Upper lobe of left lung (tissue), 4 donors: ENCODE results near the gene CHADL.
A peak's percentile ranks its signal among the peaks of the same experiment; 100 is the strongest.

ENCODE experiments used
- POLR2AphosphoS5 ChIP-seq, 2 donors: sonication (generic); formaldehyde crosslinking; IDR thresholded peaks; one replicate each; pipeline ENCODE4 v1.5.1; 2017; ENCODE audit warnings: antibody characterized with exemption in 2 of 2
- TF ChIP-seq, protein P1 (sequence below), 6 experiments: fragments of 450-650 bp in 4 of 6; fragments of 200-600 bp in 2 of 6; sonication (generic) in 2 of 6; IDR thresholded peaks; one replicate each; pipeline ENCODE4 v1.5.1; 2016 to 2019; ENCODE audit warnings: antibody characterized with exemption in 6 of 6

DNA sequence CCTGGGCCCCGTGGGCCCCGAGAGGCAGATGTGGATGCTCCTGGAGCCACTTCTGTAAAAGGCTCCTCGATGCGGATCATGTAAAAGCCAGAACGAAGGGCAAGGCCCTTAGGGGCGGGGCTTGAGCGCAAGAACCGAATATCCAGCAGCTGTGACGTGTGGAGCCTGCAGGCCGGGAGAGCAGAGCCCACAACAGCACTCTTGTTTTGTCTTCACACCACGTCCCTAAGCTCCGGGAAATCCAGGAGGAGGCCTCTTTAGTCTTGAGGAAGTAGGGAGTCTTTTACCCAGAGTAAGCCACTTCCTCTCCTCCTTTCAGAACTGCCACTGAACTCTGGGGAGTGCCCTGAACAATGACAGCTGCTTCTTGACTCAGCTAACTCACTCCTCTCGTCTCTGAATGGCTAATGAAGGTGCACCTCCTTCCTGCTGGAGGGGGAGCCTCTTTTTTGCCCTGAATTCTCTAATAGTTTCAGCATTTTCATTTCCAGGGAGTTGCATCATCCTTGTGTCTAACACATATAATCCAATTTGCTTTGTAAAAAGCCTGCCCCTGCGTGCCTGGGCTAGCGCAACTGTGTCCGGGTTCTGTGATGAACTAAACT, 23.1 kb downstream of the CHADL start:
- TF ChIP-seq POLR2AphosphoS5 (IDR thresholded peaks at IDR 0.05), result peak; percentile 47 to 52
- TF ChIP-seq, protein P1, sequence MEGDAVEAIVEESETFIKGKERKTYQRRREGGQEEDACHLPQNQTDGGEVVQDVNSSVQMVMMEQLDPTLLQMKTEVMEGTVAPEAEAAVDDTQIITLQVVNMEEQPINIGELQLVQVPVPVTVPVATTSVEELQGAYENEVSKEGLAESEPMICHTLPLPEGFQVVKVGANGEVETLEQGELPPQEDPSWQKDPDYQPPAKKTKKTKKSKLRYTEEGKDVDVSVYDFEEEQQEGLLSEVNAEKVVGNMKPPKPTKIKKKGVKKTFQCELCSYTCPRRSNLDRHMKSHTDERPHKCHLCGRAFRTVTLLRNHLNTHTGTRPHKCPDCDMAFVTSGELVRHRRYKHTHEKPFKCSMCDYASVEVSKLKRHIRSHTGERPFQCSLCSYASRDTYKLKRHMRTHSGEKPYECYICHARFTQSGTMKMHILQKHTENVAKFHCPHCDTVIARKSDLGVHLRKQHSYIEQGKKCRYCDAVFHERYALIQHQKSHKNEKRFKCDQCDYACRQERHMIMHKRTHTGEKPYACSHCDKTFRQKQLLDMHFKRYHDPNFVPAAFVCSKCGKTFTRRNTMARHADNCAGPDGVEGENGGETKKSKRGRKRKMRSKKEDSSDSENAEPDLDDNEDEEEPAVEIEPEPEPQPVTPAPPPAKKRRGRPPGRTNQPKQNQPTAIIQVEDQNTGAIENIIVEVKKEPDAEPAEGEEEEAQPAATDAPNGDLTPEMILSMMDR (IDR thresholded peaks at IDR 0.05), result no peak
